GM13977 (cell line): ENCODE measurements around the gene SETBP1.

Source experiments
- DNase-seq: peaks from one replicate; pipeline ENCODE4 v3.0.0; 2012; ENCODE audit warnings: low spot score
- in situ Hi-C: fragments of 300-500 bp; cut with MboI; formaldehyde crosslinking; loops from one replicate; pipeline ENCODE4 v1.12.0; 2022; ENCODE audit warnings: low sequenced_read_pairs, low pct_unique_long_range_greater_than_20kb, mixed read lengths, inconsistent platforms; ENCODE audit not compliant: unreplicated experiment
- TF ChIP-seq, protein P1 (sequence below): IDR thresholded peaks from 2 replicates; pipeline ENCODE4 v1.5.1; 2012; ENCODE audit warnings: mild to moderate bottlenecking, control low read depth; ENCODE audit not compliant: insufficient read depth; ENCODE audit errors: extremely low read depth, missing control alignments

The SETBP1 gene

DNA sequence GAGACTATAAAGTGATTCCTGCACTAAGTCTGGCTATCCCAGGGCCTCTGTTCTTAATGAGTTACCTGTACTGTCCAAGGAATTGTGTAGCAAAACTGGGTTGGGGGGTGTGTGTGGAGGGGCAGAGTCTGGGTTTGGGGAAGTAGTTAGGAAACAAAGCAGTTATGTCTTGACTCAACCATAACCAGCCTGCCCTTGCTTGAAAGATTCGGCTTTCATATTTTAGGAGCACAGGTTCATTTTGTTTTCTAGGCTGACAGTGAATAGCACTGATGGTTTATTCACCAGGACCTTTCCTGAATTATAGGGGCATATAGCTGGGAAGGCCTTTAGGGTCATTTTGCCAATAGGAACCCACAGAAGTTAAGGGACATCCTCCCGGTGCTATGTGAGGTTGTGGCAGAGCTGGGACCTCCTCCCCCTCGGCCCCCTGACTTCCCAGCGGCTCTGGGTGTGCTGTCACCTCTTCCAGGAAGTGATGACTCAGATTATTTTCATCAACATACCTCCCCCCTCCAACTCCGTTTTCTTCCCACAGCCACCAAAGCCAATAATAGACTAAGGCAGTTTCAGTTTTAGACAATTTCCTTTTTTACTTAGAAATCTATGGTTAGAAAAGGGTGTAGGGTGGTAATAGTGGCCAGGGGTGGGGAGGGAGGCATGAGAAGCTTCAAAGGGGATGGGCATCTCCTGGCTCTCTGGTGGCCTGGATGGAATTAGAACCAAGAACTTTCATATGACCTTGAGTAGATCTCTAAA lies 44.8 kb downstream of the SETBP1 start:
- TF ChIP-seq, protein P1, sequence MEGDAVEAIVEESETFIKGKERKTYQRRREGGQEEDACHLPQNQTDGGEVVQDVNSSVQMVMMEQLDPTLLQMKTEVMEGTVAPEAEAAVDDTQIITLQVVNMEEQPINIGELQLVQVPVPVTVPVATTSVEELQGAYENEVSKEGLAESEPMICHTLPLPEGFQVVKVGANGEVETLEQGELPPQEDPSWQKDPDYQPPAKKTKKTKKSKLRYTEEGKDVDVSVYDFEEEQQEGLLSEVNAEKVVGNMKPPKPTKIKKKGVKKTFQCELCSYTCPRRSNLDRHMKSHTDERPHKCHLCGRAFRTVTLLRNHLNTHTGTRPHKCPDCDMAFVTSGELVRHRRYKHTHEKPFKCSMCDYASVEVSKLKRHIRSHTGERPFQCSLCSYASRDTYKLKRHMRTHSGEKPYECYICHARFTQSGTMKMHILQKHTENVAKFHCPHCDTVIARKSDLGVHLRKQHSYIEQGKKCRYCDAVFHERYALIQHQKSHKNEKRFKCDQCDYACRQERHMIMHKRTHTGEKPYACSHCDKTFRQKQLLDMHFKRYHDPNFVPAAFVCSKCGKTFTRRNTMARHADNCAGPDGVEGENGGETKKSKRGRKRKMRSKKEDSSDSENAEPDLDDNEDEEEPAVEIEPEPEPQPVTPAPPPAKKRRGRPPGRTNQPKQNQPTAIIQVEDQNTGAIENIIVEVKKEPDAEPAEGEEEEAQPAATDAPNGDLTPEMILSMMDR = no peak
- in situ Hi-C loops = no loop called here
- DNase-seq = no peak

- TF ChIP-seq, protein P1 = no peak
- in situ Hi-C loops = no loop called here
- DNase-seq = no peak
Measured at GRCh38 chr18:44726059-44726421, 45.4 kb downstream of the SETBP1 start.

DNA sequence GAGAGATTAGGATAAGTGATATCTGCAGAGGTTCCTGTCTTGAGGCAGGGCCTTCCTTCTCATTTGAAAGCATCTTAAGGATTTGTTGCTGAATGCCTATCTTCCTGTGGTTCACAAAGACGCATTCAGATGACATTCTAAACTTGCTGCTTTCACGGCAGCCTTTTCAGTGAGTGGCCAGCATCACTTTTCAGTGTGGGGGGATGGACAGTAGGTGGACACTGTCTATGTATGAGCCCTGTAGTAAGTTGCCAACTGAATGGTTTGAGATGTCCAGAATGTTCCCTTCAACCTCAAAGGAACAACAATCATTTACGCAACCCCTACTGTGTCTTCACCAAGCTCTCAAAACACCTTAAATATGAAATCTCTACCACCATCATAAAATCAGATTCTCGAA lies 46.6 kb downstream of the SETBP1 start:
- DNase-seq = no peak
- in situ Hi-C loops = no loop called here

GRCh38 chr18:44729631-44730101 lies 49.0 kb downstream of the SETBP1 start:
- DNase-seq = no peak
- TF ChIP-seq, protein P1 = no peak
- in situ Hi-C loops = no loop called here

More for the DNA sequence above, 46.6 kb downstream of the SETBP1 start:
- TF ChIP-seq, protein P1 = no peak

- in situ Hi-C loops = no loop called here
- DNase-seq = no peak
- TF ChIP-seq, protein P1 = no peak
Measured at GRCh38 chr18:44730803-44731529, 50.3 kb downstream of the SETBP1 start.

DNA sequence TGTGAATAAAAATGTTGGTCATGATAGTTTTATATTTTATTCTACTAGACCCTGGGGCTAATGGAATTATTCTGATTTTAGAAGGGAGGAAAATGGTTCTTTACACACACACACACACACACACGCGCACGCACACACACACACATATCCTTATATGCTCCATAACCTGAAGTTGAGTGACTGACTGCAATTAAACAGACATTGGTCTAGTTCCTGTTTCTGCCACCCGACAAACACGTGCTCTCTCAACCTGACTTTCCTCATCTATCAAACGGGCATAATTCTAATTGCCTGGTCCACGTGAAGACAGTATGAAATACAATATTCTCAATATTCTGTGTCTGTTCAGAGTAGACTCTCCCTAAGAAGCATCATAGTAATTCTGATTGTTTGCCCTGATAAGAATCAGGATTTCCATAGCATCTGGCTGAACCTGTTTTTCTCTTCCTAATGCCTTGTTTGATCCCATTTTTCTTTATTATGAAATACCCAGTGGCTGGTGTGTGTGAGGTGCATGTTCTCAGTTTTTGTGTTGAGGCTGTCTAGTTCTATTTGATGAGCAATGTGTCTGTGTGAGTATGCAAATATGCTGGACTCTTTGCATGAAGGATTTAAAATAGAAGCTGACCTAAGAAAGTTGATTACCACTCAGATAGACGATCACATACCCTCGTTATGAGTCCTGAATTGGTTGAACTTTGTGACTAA lies 51.0 kb downstream of the SETBP1 start:
- DNase-seq = no peak
- TF ChIP-seq, protein P1 = no peak
- in situ Hi-C loops = no loop called here
